Glutamatergic neuron (in vitro differentiated cells): ENCODE results near the gene RNF146. TPM values are rescaled to one million over a fixed set of nuclear protein-coding genes. Genes with fewer than 3 reads are reported as not detected.

Source experiments
- DNase-seq: peaks from one replicate; pipeline ENCODE4 v3.0.0; 2022
- H3K27ac Mint-ChIP-seq: one replicate; pipeline ENCODE4 v1.8.0; 2020; ENCODE audit warnings: mild to moderate bottlenecking, mixed read lengths, inconsistent platforms; ENCODE audit not compliant: unreplicated experiment
- H3K27me3 Mint-ChIP-seq: one replicate; pipeline ENCODE4 v1.8.0; 2020; ENCODE audit warnings: mild to moderate bottlenecking, moderate library complexity, mixed read lengths, inconsistent platforms; ENCODE audit not compliant: unreplicated experiment
- H3K36me3 Mint-ChIP-seq: one replicate; pipeline ENCODE4 v1.8.0; 2020; ENCODE audit warnings: mild to moderate bottlenecking, mixed read lengths, inconsistent platforms; ENCODE audit not compliant: unreplicated experiment
- H3K4me1 Mint-ChIP-seq: one replicate; pipeline ENCODE4 v1.8.0; 2020; ENCODE audit warnings: mild to moderate bottlenecking, low read depth, mixed read lengths, inconsistent platforms; ENCODE audit not compliant: unreplicated experiment
- H3K4me3 Mint-ChIP-seq: one replicate; pipeline ENCODE4 v1.8.0; 2020; ENCODE audit warnings: mild to moderate bottlenecking, mixed read lengths, inconsistent platforms; ENCODE audit not compliant: unreplicated experiment
- H3K9me3 Mint-ChIP-seq: one replicate; pipeline ENCODE4 v1.8.0; 2020; ENCODE audit warnings: mild to moderate bottlenecking, moderate library complexity, mixed read lengths, inconsistent platforms; ENCODE audit not compliant: unreplicated experiment
- CTCF ChIP-seq: fragments of 200-600 bp; sonication (generic); IDR thresholded peaks from one replicate; pipeline ENCODE4 v1.5.0; 2021; ENCODE audit not compliant: partially characterized antibody, unreplicated experiment
- total RNA-seq: library from RNA; stranded (reverse); fragmentation: NEBNext Ultra II Directional; extraction: Animal tissue kit (Norgen Biotek cat#: 25700); gene quantifications from one replicate; pipeline ENCODE4 v1.2.1, GENCODE V29; 2021; ENCODE audit not compliant: unreplicated experiment

The RNF146 gene
- total RNA-seq, 1 donor from 2014 or later, result 71.1 TPM

- peaks cover 5% of the 10 kb centered on the region for H3K36me3 Mint-ChIP-seq
- no peaks in the 10 kb centered on the region for H3K9me3 Mint-ChIP-seq
- H3K4me1 Mint-ChIP-seq, result no peaks in the 10 kb centered on the region
- H3K27me3 Mint-ChIP-seq, result no peaks in the 10 kb centered on the region
- DNase-seq, result no peak
- TF ChIP-seq CTCF, result no peak
- no peak overlapping the region for H3K4me3 Mint-ChIP-seq
- no peak overlapping the region for H3K27ac Mint-ChIP-seq
Observed at GRCh38 chr6:127282184-127282583, 15.5 kb downstream of the RNF146 start.

- peaks cover 4% of the 10 kb centered on the region for H3K4me1 Mint-ChIP-seq
- H3K4me3 Mint-ChIP-seq, result no peak overlapping the region
- H3K27ac Mint-ChIP-seq, result no peak overlapping the region
- DNase-seq, result no peak
- H3K36me3 Mint-ChIP-seq, result peaks cover 5% of the 10 kb centered on the region
- H3K9me3 Mint-ChIP-seq, result no peaks in the 10 kb centered on the region
- H3K27me3 Mint-ChIP-seq, result no peaks in the 10 kb centered on the region
- no peak for TF ChIP-seq CTCF
Observed at GRCh38 chr6:127288705-127289104, 22.0 kb downstream of the RNF146 start.

- Mint-ChIP-seq H3K4me3 (no peak overlapping the region), H3K4me1 (peaks cover 4% of the 10 kb centered on the region), H3K27me3 (no peaks in the 10 kb centered on the region), H3K9me3 (no peaks in the 10 kb centered on the region), H3K27ac (no peak overlapping the region), H3K36me3 (peaks cover 5% of the 10 kb centered on the region)
- DNase-seq, result no peak
- no peak for TF ChIP-seq CTCF
Observed at GRCh38 chr6:127289934-127290333, 23.3 kb downstream of the RNF146 start.

- Mint-ChIP-seq H3K4me1 (peaks cover 4% of the 10 kb centered on the region), H3K27me3 (no peaks in the 10 kb centered on the region), H3K27ac (no peak overlapping the region), H3K4me3 (no peak overlapping the region), H3K36me3 (peaks cover 5% of the 10 kb centered on the region), H3K9me3 (no peaks in the 10 kb centered on the region)
- no peak for TF ChIP-seq CTCF
- no peak for DNase-seq
Observed at GRCh38 chr6:127290391-127291265, 24.0 kb downstream of the RNF146 start.

GRCh38 chr6:127291495-127291894, 24.8 kb downstream of the RNF146 start:
- Mint-ChIP-seq H3K4me3 (no peak overlapping the region), H3K4me1 (peaks cover 4% of the 10 kb centered on the region), H3K9me3 (no peaks in the 10 kb centered on the region), H3K36me3 (peaks cover 5% of the 10 kb centered on the region), H3K27me3 (no peaks in the 10 kb centered on the region), H3K27ac (no peak overlapping the region)
- no peak for TF ChIP-seq CTCF
- no peak for DNase-seq
